T-helper 1 cell treated with Interleukin-12 subunit alpha and Interleukin-12 subunit beta and Interleukin-4 antibody, amounts not matched to agents 30 μg/mL and 1 μg/mL, for 36 hours (primary cell): ENCODE data around the gene IL17A.

Source experiments
- H3K27ac Mint-ChIP-seq: one replicate; pipeline ENCODE4 v1.8.0; 2021; ENCODE audit warnings: mild to moderate bottlenecking, mixed read lengths
- H3K27me3 Mint-ChIP-seq: one replicate; pipeline ENCODE4 v1.8.0; 2021; ENCODE audit warnings: low read depth, mixed read lengths
- H3K36me3 Mint-ChIP-seq: one replicate; pipeline ENCODE4 v1.8.0; 2021; ENCODE audit warnings: low read depth, mixed read lengths
- H3K4me1 Mint-ChIP-seq: one replicate; pipeline ENCODE4 v1.8.0; 2021; ENCODE audit warnings: low read depth, mixed read lengths
- H3K4me3 Mint-ChIP-seq: one replicate; pipeline ENCODE4 v1.8.0; 2021; ENCODE audit warnings: mild to moderate bottlenecking, moderate library complexity, mixed read lengths
- H3K9me3 Mint-ChIP-seq: one replicate; pipeline ENCODE4 v1.8.0; 2021; ENCODE audit warnings: mixed read lengths

The IL17A gene

GRCh38 chr6:52186075-52186474, at the start of gene IL17A:
Gene IL17A, plus strand, starts transcription at chr6:52186375. Its CDS starts 57 bp downstream, at chr6:52186432.
- H3K4me3 Mint-ChIP-seq, result no peak within 1 kb of the TSS
- no peaks in the 10 kb centered on the region for H3K36me3 Mint-ChIP-seq
- no peak within 1 kb of the TSS for H3K27ac Mint-ChIP-seq
- no peaks in the 10 kb centered on the region for H3K4me1 Mint-ChIP-seq
- H3K27me3 Mint-ChIP-seq, result peaks cover 72% of the 10 kb centered on the region
- H3K9me3 Mint-ChIP-seq, result no peaks in the 10 kb centered on the region

- peaks cover 28% of the 10 kb centered on the region for H3K27me3 Mint-ChIP-seq
- no peaks in the 10 kb centered on the region for H3K4me1 Mint-ChIP-seq
- H3K9me3 Mint-ChIP-seq, result no peaks in the 10 kb centered on the region
- no peak overlapping the region for H3K4me3 Mint-ChIP-seq
- H3K27ac Mint-ChIP-seq, result no peak overlapping the region
- H3K36me3 Mint-ChIP-seq, result no peaks in the 10 kb centered on the region
These were observed 49.2 kb upstream of the IL17A start for GRCh38 chr6:52136934-52137467.

- peaks cover 30% of the 10 kb centered on the region for H3K27me3 Mint-ChIP-seq
- H3K36me3 Mint-ChIP-seq, result no peaks in the 10 kb centered on the region
- no peak overlapping the region for H3K4me3 Mint-ChIP-seq
- no peak overlapping the region for H3K27ac Mint-ChIP-seq
- H3K9me3 Mint-ChIP-seq, result no peaks in the 10 kb centered on the region
- H3K4me1 Mint-ChIP-seq, result no peaks in the 10 kb centered on the region
These were observed 47.9 kb upstream of the IL17A start for GRCh38 chr6:52138284-52138683.

- H3K9me3 Mint-ChIP-seq, result no peaks in the 10 kb centered on the region
These were observed 46.0 kb upstream of the IL17A start for GRCh38 chr6:52139985-52140680.

GRCh38 chr6:52141596-52141995, 44.6 kb upstream of the IL17A start:
- Mint-ChIP-seq H3K36me3 (no peaks in the 10 kb centered on the region), H3K4me3 (no peak overlapping the region), H3K9me3 (no peaks in the 10 kb centered on the region), H3K27ac (no peak overlapping the region), H3K27me3 (peaks cover 29% of the 10 kb centered on the region), H3K4me1 (no peaks in the 10 kb centered on the region)

More at GRCh38 chr6:52139985-52140680, 46.0 kb upstream of the IL17A start:
- peaks cover 38% of the 10 kb centered on the region for H3K27me3 Mint-ChIP-seq
- no peaks in the 10 kb centered on the region for H3K36me3 Mint-ChIP-seq
- no peaks in the 10 kb centered on the region for H3K4me1 Mint-ChIP-seq
- no peak overlapping the region for H3K4me3 Mint-ChIP-seq
- H3K27ac Mint-ChIP-seq, result no peak overlapping the region

- Mint-ChIP-seq H3K4me3 (no peak overlapping the region), H3K36me3 (no peaks in the 10 kb centered on the region), H3K4me1 (no peaks in the 10 kb centered on the region), H3K27me3 (peaks cover 36% of the 10 kb centered on the region), H3K9me3 (no peaks in the 10 kb centered on the region), H3K27ac (no peak overlapping the region)
These were observed 43.6 kb upstream of the IL17A start for GRCh38 chr6:52142556-52142955.

- Mint-ChIP-seq H3K9me3 (no peaks in the 10 kb centered on the region), H3K4me3 (no peak overlapping the region), H3K27me3 (peaks cover 40% of the 10 kb centered on the region), H3K27ac (no peak overlapping the region), H3K36me3 (no peaks in the 10 kb centered on the region), H3K4me1 (no peaks in the 10 kb centered on the region)
These were observed 42.6 kb upstream of the IL17A start for GRCh38 chr6:52143551-52143950.

- Mint-ChIP-seq H3K27me3 (peaks cover 41% of the 10 kb centered on the region), H3K4me3 (no peak overlapping the region), H3K36me3 (no peaks in the 10 kb centered on the region), H3K27ac (no peak overlapping the region), H3K9me3 (no peaks in the 10 kb centered on the region), H3K4me1 (no peaks in the 10 kb centered on the region)
These were observed 41.7 kb upstream of the IL17A start for GRCh38 chr6:52144196-52145076.

- Mint-ChIP-seq H3K4me3 (no peak overlapping the region), H3K27ac (no peak overlapping the region), H3K9me3 (no peaks in the 10 kb centered on the region), H3K36me3 (no peaks in the 10 kb centered on the region), H3K4me1 (no peaks in the 10 kb centered on the region), H3K27me3 (peaks cover 42% of the 10 kb centered on the region)
These were observed 39.2 kb upstream of the IL17A start for GRCh38 chr6:52146851-52147445.

- Mint-ChIP-seq H3K4me3 (no peak overlapping the region), H3K9me3 (no peaks in the 10 kb centered on the region), H3K27ac (no peak overlapping the region), H3K27me3 (peaks cover 44% of the 10 kb centered on the region), H3K4me1 (no peaks in the 10 kb centered on the region), H3K36me3 (no peaks in the 10 kb centered on the region)
These were observed 37.1 kb upstream of the IL17A start for GRCh38 chr6:52149076-52149475.

GRCh38 chr6:52149949-52150348, 36.2 kb upstream of the IL17A start:
- Mint-ChIP-seq H3K27me3 (peaks cover 38% of the 10 kb centered on the region), H3K27ac (no peak overlapping the region), H3K36me3 (no peaks in the 10 kb centered on the region), H3K4me3 (no peak overlapping the region), H3K4me1 (no peaks in the 10 kb centered on the region), H3K9me3 (no peaks in the 10 kb centered on the region)

GRCh38 chr6:52152070-52152423, 34.1 kb upstream of the IL17A start:
- H3K4me1 Mint-ChIP-seq, result peaks cover 10% of the 10 kb centered on the region
- peaks cover 36% of the 10 kb centered on the region for H3K27me3 Mint-ChIP-seq
- no peaks in the 10 kb centered on the region for H3K9me3 Mint-ChIP-seq
- H3K27ac Mint-ChIP-seq, result no peak overlapping the region
- H3K4me3 Mint-ChIP-seq, result no peak overlapping the region
- no peaks in the 10 kb centered on the region for H3K36me3 Mint-ChIP-seq

- peaks cover 10% of the 10 kb centered on the region for H3K4me1 Mint-ChIP-seq
- no peaks in the 10 kb centered on the region for H3K36me3 Mint-ChIP-seq
- H3K27me3 Mint-ChIP-seq, result peaks cover 35% of the 10 kb centered on the region
- no peak overlapping the region for H3K27ac Mint-ChIP-seq
- H3K4me3 Mint-ChIP-seq, result no peak overlapping the region
- no peaks in the 10 kb centered on the region for H3K9me3 Mint-ChIP-seq
These were observed 33.4 kb upstream of the IL17A start for GRCh38 chr6:52152711-52153160.

GRCh38 chr6:52154381-52154780, 31.8 kb upstream of the IL17A start:
- no peaks in the 10 kb centered on the region for H3K9me3 Mint-ChIP-seq
- no peak overlapping the region for H3K4me3 Mint-ChIP-seq
- no peak overlapping the region for H3K27ac Mint-ChIP-seq
- peaks cover 10% of the 10 kb centered on the region for H3K4me1 Mint-ChIP-seq
- H3K27me3 Mint-ChIP-seq, result peaks cover 40% of the 10 kb centered on the region
- H3K36me3 Mint-ChIP-seq, result no peaks in the 10 kb centered on the region
